HFFc6 (cell line): ENCODE measurements around the gene CADM1. TPM values are rescaled to one million over a fixed set of nuclear protein-coding genes. Genes with fewer than 3 reads are reported as not detected.

Experiments used
- DNase-seq: peaks from one replicate; pipeline ENCODE4 v3.0.0-alpha.2; 2018
- H3K27ac Mint-ChIP-seq: 2 replicates; pipeline ENCODE4 v1.8.0; 2020; ENCODE audit warnings: mild to moderate bottlenecking, mixed read lengths
- H3K27me3 Mint-ChIP-seq: 2 replicates; pipeline ENCODE4 v1.8.0; 2021; ENCODE audit warnings: mild to moderate bottlenecking, moderate library complexity, mixed read lengths; ENCODE audit not compliant: insufficient read depth
- H3K36me3 Mint-ChIP-seq: 2 replicates; pipeline ENCODE4 v1.8.0; 2021; ENCODE audit warnings: low read depth, mixed read lengths
- H3K4me1 Mint-ChIP-seq: 2 replicates; pipeline ENCODE4 v1.8.0; 2020; ENCODE audit warnings: low read depth, mixed read lengths
- H3K4me3 Mint-ChIP-seq: 2 replicates; pipeline ENCODE4 v1.8.0; 2020; ENCODE audit warnings: mild to moderate bottlenecking, moderate library complexity, mixed read lengths
- H3K9me3 Mint-ChIP-seq: 2 replicates; pipeline ENCODE4 v1.8.0; 2020; ENCODE audit warnings: mild to moderate bottlenecking, mixed read lengths
- total RNA-seq, 6 experiments: library from RNA; stranded (reverse); fragmentation: NEBNext Ultra II Directional; extraction: Animal tissue kit (Norgen Biotek cat#: 25700); gene quantifications; 2 replicates in 1 of 6; 3 replicates in 5 of 6; pipeline ENCODE4 v1.2.3, GENCODE V29; 2021
- TF ChIP-seq, protein P1 (sequence below): fragments of 200-600 bp; sonication (generic); IDR thresholded peaks from 2 replicates; pipeline ENCODE4 v1.5.0; 2021; ENCODE audit warnings: antibody characterized with exemption, mild to moderate bottlenecking

Gene CADM1
- total RNA-seq, 6 experiments from 2014 or later = not detected

DNA sequence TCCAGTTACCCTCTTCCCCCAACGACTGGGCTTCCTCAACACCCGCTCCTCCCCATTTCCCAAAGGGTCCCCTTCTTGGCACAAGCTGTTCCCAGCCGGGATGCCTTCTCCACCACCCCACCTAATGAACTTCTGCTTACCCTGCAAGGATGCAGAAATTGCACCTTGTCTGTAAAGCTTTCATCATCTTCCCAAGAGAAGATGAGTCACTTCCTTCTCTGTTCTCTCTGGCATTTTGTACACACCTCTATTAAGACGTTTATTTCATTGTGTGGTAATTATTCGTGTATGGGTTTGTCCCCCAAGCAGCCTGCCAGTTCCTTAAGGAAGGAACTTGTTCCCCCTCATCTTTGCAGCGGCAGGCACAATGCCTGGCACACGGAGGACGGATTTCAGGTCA lies 351.1 kb downstream of the CADM1 start:
- Mint-ChIP-seq H3K4me1 (no peaks in the 10 kb centered on the region), H3K4me3 (no peak overlapping the region), H3K27me3 (peaks cover 2% of the 10 kb centered on the region; the same call in 1 of the 2 replicates), H3K27ac (no peak overlapping the region), H3K36me3 (no peaks in the 10 kb centered on the region; the same call in 1 of the 2 replicates), H3K9me3 (peaks cover 33% of the 10 kb centered on the region)
- DNase-seq = no peak
- TF ChIP-seq, protein P1, sequence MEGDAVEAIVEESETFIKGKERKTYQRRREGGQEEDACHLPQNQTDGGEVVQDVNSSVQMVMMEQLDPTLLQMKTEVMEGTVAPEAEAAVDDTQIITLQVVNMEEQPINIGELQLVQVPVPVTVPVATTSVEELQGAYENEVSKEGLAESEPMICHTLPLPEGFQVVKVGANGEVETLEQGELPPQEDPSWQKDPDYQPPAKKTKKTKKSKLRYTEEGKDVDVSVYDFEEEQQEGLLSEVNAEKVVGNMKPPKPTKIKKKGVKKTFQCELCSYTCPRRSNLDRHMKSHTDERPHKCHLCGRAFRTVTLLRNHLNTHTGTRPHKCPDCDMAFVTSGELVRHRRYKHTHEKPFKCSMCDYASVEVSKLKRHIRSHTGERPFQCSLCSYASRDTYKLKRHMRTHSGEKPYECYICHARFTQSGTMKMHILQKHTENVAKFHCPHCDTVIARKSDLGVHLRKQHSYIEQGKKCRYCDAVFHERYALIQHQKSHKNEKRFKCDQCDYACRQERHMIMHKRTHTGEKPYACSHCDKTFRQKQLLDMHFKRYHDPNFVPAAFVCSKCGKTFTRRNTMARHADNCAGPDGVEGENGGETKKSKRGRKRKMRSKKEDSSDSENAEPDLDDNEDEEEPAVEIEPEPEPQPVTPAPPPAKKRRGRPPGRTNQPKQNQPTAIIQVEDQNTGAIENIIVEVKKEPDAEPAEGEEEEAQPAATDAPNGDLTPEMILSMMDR = no peak

DNA sequence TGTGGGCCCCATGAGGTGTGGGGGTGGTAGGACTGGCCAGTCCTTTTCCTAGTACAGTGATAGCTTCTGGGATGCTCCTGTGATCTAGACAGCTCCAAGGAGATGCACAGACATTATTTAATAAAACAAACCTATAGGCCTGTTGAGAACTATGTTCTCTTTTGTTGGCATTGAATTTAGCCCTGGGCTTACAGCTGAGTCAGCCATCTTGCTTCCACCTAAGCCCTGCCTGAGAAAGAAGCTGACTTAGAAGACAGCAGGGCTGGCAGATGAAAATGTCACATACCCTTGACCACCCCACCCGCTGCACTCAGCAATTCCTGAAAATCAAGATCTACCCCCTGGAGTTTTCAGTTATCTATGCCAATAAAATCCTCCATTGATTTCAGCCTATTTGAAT lies 353.2 kb downstream of the CADM1 start:
- H3K27me3 Mint-ChIP-seq = no peaks in the 10 kb centered on the region; the same call in 1 of the 2 replicates
- no peak overlapping the region for H3K4me3 Mint-ChIP-seq
- H3K36me3 Mint-ChIP-seq = peaks cover 7% of the 10 kb centered on the region
- DNase-seq = no peak
- no peak overlapping the region for H3K27ac Mint-ChIP-seq
- H3K9me3 Mint-ChIP-seq = peaks cover 39% of the 10 kb centered on the region
- H3K4me1 Mint-ChIP-seq = no peaks in the 10 kb centered on the region
- TF ChIP-seq, protein P1 = no peak

DNA sequence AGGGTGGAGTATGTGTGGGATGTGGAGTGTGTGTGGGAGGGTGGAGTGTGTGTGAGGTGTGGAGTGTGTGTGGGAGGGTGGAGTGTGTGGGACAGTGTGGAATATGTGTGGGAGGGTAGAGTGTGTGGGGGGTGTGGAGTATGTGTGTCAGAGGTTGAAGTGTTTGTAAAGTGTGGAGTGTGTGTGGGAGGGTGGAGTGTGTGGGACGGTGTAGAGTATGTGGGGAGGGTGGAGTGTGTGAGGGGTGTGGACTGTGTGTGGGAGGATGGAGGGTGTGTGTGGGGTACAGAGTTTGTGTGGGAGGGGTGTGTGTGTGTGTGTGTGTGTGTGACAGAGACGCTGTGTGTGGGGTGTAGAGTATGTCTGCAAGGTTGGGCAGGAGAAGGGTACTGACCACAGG lies 355.5 kb downstream of the CADM1 start:
- H3K4me1 Mint-ChIP-seq = no peaks in the 10 kb centered on the region
- H3K27me3 Mint-ChIP-seq = no peaks in the 10 kb centered on the region; the same call in 1 of the 2 replicates
- DNase-seq = no peak
- no peak overlapping the region for H3K4me3 Mint-ChIP-seq
- peaks cover 7% of the 10 kb centered on the region for H3K36me3 Mint-ChIP-seq
- TF ChIP-seq, protein P1 = no peak
- H3K27ac Mint-ChIP-seq = no peak overlapping the region
- H3K9me3 Mint-ChIP-seq = peaks cover 38% of the 10 kb centered on the region

DNA sequence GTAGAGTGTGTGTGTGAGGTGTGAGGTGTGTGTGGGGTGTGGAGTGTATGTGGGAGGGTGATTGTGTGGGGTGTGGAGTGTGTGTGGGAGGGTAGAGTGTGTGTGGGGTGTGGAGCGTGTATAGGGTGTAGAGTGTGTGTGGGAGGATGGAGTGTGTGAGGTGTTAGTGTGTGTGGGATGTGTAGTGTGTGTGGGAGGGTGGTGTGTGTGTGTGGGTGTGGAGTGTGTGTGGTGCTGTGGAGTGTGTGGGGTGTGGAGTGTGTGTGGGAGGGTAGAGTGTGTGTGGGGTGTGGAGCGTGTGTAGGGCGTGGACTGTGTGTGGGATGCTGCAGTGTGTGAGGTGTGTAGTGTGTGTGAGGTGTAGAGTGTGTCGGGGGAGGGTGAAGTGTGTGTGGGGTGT lies 356.1 kb downstream of the CADM1 start:
- Mint-ChIP-seq H3K36me3 (peaks cover 7% of the 10 kb centered on the region), H3K4me1 (no peaks in the 10 kb centered on the region), H3K4me3 (no peak overlapping the region), H3K27ac (no peak overlapping the region), H3K9me3 (peaks cover 39% of the 10 kb centered on the region), H3K27me3 (no peaks in the 10 kb centered on the region; the same call in 1 of the 2 replicates)
- TF ChIP-seq, protein P1 = no peak
- DNase-seq = no peak

DNA sequence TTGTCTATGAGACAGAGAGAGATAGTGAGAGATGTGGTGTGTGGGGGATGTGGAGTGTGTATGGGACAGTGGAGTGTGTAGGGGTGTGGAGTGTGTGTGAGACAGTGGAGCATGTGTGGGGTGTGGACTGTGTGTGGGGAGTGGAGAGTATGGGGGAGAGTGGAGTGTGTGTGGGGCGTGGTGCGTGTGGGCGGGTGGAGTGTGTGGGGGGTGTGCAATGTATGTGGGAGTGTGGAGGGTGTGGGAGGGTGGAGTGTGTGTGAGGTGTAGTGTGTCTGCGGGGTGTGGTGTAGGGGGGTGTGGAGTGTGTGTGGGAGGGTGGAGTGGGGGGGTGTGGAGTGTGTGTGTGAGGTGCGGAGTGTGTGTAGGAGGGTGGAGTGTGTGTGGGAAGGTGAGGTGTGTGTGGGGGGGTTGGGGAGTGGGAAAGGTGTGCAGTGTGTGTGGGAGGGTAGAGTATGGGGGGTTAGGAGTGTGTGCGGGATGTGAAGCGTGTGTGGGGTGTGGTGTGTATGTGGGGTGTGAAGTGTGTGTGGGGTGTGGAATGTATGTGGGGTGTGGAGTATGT lies 356.9 kb downstream of the CADM1 start:
- peaks cover 38% of the 10 kb centered on the region for H3K9me3 Mint-ChIP-seq
- no peak overlapping the region for H3K27ac Mint-ChIP-seq
- no peaks in the 10 kb centered on the region; the same call in 1 of the 2 replicates for H3K27me3 Mint-ChIP-seq
- H3K4me1 Mint-ChIP-seq = no peaks in the 10 kb centered on the region
- peaks cover 7% of the 10 kb centered on the region for H3K36me3 Mint-ChIP-seq
- H3K4me3 Mint-ChIP-seq = no peak overlapping the region
- TF ChIP-seq, protein P1 = no peak
- no peak for DNase-seq
